ENCODE data around the gene RAB18.
"Not testable (repeated sequence)": the region's sequence is repeated elsewhere in the genome, so short reads cannot be mapped to it uniquely, and the experiment has no call there.

Gene RAB18

GRCh38 chr10:27504007-27504807 is at the start of gene RAB18:
Gene RAB18, plus strand, starts transcription at chr10:27504304. Its CDS starts 66 bp downstream, at chr10:27504370.
- peak; percentile 98 for DNase-seq

- DNase-seq = peak; percentile 10
Measured at GRCh38 chr10:27454837-27455236, 49.3 kb upstream of the RAB18 start.

GRCh38 chr10:27457261-27457945 is 46.7 kb upstream of the RAB18 start:
- no peak for DNase-seq

DNA sequence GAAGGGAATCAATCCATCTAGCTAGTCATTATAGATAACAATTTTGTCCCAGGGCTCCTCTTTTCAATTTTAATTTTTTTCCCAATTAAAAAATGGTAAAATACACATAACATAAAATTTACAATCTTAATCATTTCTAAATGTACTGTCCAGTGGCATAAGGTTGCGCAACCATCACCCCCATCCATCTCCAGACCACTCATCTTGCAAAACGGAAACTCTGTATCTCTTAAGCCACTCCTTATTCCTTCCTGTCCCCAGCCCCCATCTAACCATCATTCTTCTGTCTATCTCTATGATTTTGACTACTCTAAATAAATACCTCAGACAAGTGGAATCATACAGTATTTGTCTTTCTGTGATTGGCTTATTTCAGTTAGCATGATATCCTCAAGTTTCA is 46.1 kb upstream of the RAB18 start:
- DNase-seq = no peak

- DNase-seq = no peak
Measured at GRCh38 chr10:27461312-27461711, 42.8 kb upstream of the RAB18 start.

DNA sequence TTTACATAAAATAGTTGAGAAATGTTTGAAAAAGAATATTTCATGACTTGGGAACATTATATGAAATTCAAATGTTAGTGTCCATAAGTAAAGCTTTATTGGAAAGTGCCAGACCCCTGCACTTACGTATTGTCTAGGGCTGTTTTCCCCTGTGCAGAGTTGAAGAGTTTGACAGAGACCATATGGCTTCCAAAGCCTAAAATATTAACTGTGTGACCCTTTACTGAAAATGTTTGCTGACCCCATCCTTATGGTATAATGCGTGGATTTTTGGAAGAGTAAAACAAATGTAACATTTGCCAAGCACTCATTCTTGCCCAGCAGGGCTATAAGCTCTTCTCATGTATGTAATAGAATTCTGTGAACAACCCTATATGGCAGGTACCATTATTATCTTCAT is 40.1 kb upstream of the RAB18 start:
- no peak for DNase-seq

- DNase-seq = no peak
Measured at GRCh38 chr10:27464993-27465392, 39.1 kb upstream of the RAB18 start.

GRCh38 chr10:27465596-27465995 is 38.5 kb upstream of the RAB18 start:
- DNase-seq = not testable (repeated sequence)

GRCh38 chr10:27470885-27471284 is 33.2 kb upstream of the RAB18 start:
- no peak for DNase-seq

DNA sequence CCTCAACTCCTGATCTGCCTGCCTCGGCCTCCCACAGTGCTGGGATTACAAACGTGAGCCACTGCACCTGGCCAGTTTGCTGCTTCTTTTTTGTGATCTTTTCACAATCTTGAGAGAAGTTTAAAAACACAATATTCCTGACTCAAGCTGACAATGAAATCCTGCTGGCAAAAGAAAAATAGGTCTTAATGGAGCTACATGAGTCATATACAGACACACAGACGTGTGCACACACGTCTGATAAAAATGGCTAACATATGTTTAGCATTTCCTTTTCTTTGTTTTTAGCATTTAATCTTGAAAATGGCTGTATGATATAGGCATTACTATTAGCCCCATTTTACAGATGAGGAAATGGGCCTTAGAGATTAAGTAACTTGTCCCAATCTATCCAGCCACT is 29.4 kb upstream of the RAB18 start:
- no peak for DNase-seq

DNA sequence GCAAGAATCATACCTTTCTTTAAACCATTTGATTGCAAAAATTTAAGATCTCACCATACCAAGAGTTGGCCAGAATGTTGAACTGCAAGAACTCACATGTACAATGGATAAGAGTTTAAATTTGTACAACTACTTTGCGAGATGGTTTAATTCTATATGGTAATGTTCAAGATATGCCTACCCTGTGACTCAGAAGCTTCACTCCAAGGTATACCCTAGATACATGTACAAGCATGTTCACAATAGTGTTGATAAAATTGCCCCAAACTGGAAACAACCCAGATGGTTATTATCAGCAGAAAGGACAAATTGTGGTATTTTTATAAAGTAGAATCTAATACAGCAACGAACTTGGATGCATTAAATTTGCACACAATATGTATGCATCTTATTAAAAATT is 25.1 kb upstream of the RAB18 start:
- no peak for DNase-seq

DNA sequence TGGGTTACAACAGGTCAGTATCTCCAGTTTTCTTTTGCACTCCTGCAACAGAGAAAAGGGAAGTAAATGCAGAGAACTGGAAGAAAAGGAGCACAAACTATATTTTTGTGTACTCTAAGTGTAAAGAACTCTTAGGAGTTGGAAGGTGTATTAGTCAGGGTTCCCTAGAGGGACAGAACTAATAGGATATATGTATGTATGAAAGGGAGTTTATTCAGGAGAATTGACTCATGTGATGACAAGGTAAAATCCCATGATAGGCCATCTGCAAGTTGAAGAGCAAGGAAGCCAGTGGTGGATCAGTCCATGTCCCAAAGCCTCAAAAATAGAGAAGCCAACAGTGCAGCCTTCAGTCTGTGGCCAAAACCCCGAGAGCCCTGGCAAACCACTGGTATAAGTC is 22.6 kb upstream of the RAB18 start:
- no peak for DNase-seq

DNA sequence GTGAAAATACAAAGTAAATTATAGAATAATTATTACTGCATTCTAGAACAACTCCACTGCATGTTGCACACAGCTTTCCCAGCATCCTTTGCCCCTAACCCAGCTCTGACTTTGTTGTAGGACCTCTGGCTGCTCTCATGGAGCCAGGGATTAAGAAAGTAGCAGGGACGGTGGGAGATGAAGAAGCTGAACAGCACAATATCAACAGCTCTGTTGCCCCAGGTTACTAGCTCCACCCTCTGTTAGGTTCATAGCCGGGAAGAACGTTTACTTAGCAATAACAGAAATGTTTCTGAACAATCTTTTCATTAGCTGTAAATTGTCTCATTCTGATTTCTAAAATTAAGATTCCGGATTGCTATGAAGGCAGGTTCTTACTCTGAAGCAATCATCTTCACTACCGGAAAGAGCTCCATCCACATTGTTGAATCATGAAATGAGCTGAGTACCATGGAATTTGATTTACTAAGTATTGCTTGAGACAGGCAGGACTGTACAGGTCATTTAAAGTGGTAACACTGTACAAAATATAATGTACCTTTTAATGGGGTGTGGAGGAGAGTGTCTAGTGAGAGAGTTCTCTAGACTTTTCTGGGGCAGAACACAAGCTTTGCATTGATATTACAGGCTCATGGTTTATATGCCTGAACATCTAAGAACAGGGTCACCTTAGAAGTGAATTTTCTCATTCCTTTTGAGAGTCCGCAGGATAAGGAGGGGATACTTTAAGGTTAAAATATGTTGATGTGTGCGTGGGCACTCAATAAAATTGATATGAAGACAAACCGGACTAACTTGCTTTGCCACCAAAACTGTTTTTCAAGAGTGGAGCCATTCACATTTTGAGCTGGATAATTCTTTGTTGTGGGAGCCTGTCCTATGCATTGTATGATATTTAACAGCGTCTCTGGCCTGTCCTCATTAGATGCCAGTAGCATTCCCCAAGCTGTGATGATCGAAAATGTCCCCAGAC is 20.8 kb upstream of the RAB18 start:
- peak; percentile 32 for DNase-seq

GRCh38 chr10:27485368-27485767 is 18.7 kb upstream of the RAB18 start:
- DNase-seq = no peak

DNA sequence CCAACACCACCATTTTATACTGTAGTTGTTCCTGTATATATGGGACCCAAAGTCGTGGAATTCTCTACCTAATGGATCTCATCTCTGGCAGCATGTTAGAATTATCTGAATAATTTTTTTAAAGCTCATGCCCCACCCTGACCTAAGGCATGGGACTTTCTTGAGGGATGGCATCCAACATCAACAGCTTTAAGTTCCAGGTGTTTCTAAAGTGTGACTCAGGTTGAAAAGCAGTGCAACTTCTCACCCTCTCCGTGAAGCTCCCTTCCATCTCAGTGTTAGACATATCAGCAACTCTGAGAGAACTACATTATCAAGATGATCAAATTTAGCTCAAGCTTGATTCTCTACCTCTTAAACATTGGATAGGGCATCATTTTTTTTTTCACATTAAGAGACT is 18.1 kb upstream of the RAB18 start:
- DNase-seq = no peak

DNA sequence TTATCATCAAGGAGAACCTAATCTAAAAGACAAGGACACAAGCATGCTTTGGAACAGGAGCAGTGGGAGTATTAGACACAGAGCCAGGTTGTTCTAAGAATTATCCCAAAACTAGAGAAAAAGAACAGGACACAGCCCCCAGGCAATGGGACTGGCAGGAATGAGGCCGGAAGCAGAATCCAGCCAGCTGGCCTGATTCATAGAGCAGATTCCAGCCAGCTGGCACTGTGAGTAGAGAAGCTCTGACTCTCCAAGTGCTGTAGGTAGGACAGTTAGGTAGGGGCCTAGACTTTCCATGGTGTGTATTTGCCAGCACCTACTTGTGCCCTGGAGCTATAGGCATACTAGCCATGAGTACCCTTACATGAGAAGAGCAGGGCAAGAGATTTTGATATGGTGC is 13.3 kb upstream of the RAB18 start:
- no peak for DNase-seq

DNA sequence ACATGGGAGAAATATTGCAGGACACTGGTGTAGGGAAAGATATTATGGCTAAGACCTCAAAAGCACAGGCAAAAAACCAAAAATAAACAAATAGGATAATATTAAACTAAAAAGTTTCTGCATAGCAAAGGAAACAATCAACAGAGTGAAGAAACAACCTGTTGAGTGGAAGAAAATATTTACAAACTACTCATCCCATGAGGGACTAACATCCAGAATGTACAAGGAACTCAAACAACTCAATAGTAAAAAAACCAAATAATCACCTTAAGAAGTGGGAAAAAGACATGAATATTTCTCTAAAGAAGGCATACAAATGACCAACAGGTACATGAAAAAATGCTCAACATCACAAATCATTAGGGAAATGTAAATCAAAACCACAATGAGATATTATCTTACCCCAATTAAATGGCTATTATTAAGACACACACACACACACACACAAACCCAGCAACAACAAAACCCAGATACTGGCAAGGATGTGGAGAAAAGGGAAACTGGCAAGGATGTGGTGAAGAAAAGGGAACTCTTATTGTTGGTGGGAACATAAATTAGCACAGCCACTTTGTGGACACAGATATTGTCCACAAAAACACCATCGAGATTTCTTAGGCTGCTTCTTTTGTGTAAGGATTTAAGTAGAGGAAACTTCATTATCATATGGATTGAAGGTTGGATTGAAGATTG is 9.8 kb upstream of the RAB18 start:
- DNase-seq = no peak

DNA sequence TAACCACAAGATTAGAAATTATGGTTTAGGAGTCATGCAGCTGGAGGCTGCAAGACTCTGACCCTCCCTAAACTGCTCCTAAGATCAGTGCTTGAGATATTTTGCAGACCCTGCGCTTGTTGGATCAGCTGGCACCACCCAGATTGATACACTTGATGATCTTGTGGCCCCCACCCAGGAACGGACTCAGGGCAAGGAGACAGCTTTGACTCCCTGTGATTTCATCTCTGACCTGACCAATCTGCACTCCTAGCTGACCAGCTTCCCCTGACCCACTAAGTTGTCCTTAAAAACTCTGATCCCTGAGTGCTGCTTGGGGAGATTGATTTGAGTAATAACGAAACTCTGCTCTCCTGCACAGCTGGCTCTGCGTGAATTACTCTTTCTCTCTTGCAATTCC is 8.0 kb upstream of the RAB18 start:
- no peak for DNase-seq

GRCh38 chr10:27500096-27500495 is 4.0 kb upstream of the RAB18 start:
- DNase-seq = no peak

GRCh38 chr10:27500886-27501285 is 3.2 kb upstream of the RAB18 start:
- no peak for DNase-seq

GRCh38 chr10:27503498-27504006 is 552 bp upstream of the RAB18 start:
- DNase-seq = no peak

- DNase-seq = peak; percentile 3
Measured at GRCh38 chr10:27504808-27505460, 830 bp downstream of the RAB18 start.

Data from NCI-H82 (cell line).